HUES64 (cell line): Measurements from ENCODE around the gene HIF1A.
A peak's percentile ranks its signal among the peaks of the same experiment; 100 is the strongest.
"Not testable (repeated sequence)": the region's sequence is repeated elsewhere in the genome, so short reads cannot be mapped to it uniquely, and the experiment has no call there.

Experiments
- H3K27ac ChIP-seq: 2 replicates; pipeline ENCODE4 v1.7.0; 2013; ENCODE audit warnings: low read depth, low read length, inconsistent platforms
- H3K27me3 ChIP-seq: 2 replicates; pipeline ENCODE4 v1.6.1; 2013; ENCODE audit warnings: mild to moderate bottlenecking, low read length; ENCODE audit not compliant: insufficient read depth
- H3K36me3 ChIP-seq: 2 replicates; pipeline ENCODE4 v1.6.1; 2013; ENCODE audit warnings: mild to moderate bottlenecking, low read length; ENCODE audit not compliant: insufficient read depth
- H3K4me1 ChIP-seq: 2 replicates; pipeline ENCODE4 v1.6.1; 2013; ENCODE audit warnings: mild to moderate bottlenecking, low read length, moderate library complexity; ENCODE audit not compliant: insufficient read depth
- H3K4me3 ChIP-seq: 2 replicates; pipeline ENCODE4 v1.5.1; 2013; ENCODE audit warnings: mild to moderate bottlenecking, low read length, moderate library complexity
- H3K9ac ChIP-seq: 2 replicates; pipeline ENCODE4 v1.6.1; 2013; ENCODE audit warnings: mild to moderate bottlenecking, low read depth, low read length
- H3K9me3 ChIP-seq: 2 replicates; pipeline ENCODE4 v1.6.1; 2013; ENCODE audit warnings: low read depth, low read length; ENCODE audit not compliant: insufficient read depth
- WGBS: fragments of 150-250, 120-280 bp; methylation state at CpG from one replicate; pipeline ENCODE4 v1.1.7; 2013; ENCODE audit warnings: missing lambda C conversion rate; 5-methylcytosine and 5-hydroxymethylcytosine counted together

HIF1A gene

GRCh38 chr14:61733972-61734371 lies 38.7 kb downstream of the HIF1A start:
- peaks cover 100% of the 10 kb centered on the region for H3K36me3 ChIP-seq
- WGBS = 92% methylated on average over 1 of the region's 2 CpGs

GRCh38 chr14:61736751-61737150 lies 41.4 kb downstream of the HIF1A start:
- Histone ChIP-seq H3K27me3 (no peaks in the 10 kb centered on the region), H3K27ac (no peak overlapping the region), H3K4me1 (no peaks in the 10 kb centered on the region), H3K9ac (no peak overlapping the region), H3K36me3 (peaks cover 98% of the 10 kb centered on the region), H3K9me3 (no peaks in the 10 kb centered on the region), H3K4me3 (no peak overlapping the region)
- 93% methylated on average over 4 of the region's 4 CpGs for WGBS

More at GRCh38 chr14:61733972-61734371, 38.7 kb downstream of the HIF1A start:
- H3K27me3 ChIP-seq = no peaks in the 10 kb centered on the region
- H3K9me3 ChIP-seq = no peaks in the 10 kb centered on the region
- no peaks in the 10 kb centered on the region for H3K4me1 ChIP-seq
- no peak overlapping the region for H3K9ac ChIP-seq
- no peak overlapping the region for H3K27ac ChIP-seq
- H3K4me3 ChIP-seq = no peak overlapping the region

- Histone ChIP-seq H3K27me3 (no peaks in the 10 kb centered on the region), H3K4me3 (no peak overlapping the region), H3K9ac (no peak overlapping the region), H3K9me3 (no peaks in the 10 kb centered on the region), H3K36me3 (peaks cover 98% of the 10 kb centered on the region), H3K4me1 (no peaks in the 10 kb centered on the region), H3K27ac (no peak overlapping the region)
- WGBS = 93% methylated on average over 5 of the region's 5 CpGs
Measured at GRCh38 chr14:61737915-61738314, 42.6 kb downstream of the HIF1A start.

GRCh38 chr14:61739133-61739532 lies 43.8 kb downstream of the HIF1A start:
- no peaks in the 10 kb centered on the region for H3K4me1 ChIP-seq
- peaks cover 98% of the 10 kb centered on the region for H3K36me3 ChIP-seq

GRCh38 chr14:61742371-61742770 lies 47.1 kb downstream of the HIF1A start:
- WGBS = 99% methylated on average over 6 of the region's 6 CpGs
- no peak overlapping the region for H3K9ac ChIP-seq
- no peaks in the 10 kb centered on the region for H3K27me3 ChIP-seq
- no peak overlapping the region for H3K4me3 ChIP-seq
- H3K27ac ChIP-seq = no peak overlapping the region
- H3K4me1 ChIP-seq = no peaks in the 10 kb centered on the region
- H3K36me3 ChIP-seq = peaks cover 98% of the 10 kb centered on the region
- no peaks in the 10 kb centered on the region for H3K9me3 ChIP-seq

More at GRCh38 chr14:61739133-61739532, 43.8 kb downstream of the HIF1A start:
- Histone ChIP-seq H3K27me3 (no peaks in the 10 kb centered on the region), H3K9ac (no peak overlapping the region), H3K9me3 (no peaks in the 10 kb centered on the region), H3K27ac (no peak overlapping the region), H3K4me3 (no peak overlapping the region)

- Histone ChIP-seq H3K27ac (no peak overlapping the region), H3K27me3 (no peaks in the 10 kb centered on the region), H3K4me3 (no peak overlapping the region), H3K4me1 (peaks cover 2% of the 10 kb centered on the region; the same call in 1 of the 2 replicates), H3K9me3 (no peaks in the 10 kb centered on the region), H3K9ac (no peak overlapping the region), H3K36me3 (peaks cover 98% of the 10 kb centered on the region)
- WGBS = 97% methylated on average over 4 of the region's 5 CpGs
Measured at GRCh38 chr14:61744238-61744637, 48.9 kb downstream of the HIF1A start.

GRCh38 chr14:61746346-61746745 lies 51.0 kb downstream of the HIF1A start:
- not testable (repeated sequence) for H3K27ac ChIP-seq, H3K27me3 ChIP-seq, H3K9me3 ChIP-seq, H3K4me3 ChIP-seq, H3K9ac ChIP-seq
- Histone ChIP-seq H3K4me1 (peaks cover 11% of the 10 kb centered on the region; the same call in 1 of the 2 replicates), H3K36me3 (peaks cover 80% of the 10 kb centered on the region)
- WGBS = 93% methylated on average over 3 of the region's 3 CpGs

GRCh38 chr14:61746881-61747280 lies 51.6 kb downstream of the HIF1A start:
- peaks cover 75% of the 10 kb centered on the region for H3K36me3 ChIP-seq
- H3K4me1 ChIP-seq = peaks cover 11% of the 10 kb centered on the region; the same call in 1 of the 2 replicates
- H3K9ac ChIP-seq = no peak overlapping the region
- no peaks in the 10 kb centered on the region for H3K9me3 ChIP-seq
- H3K4me3 ChIP-seq = no peak overlapping the region
- no peak overlapping the region for H3K27ac ChIP-seq
- no peaks in the 10 kb centered on the region for H3K27me3 ChIP-seq

- Histone ChIP-seq H3K9ac (no peak overlapping the region), H3K27me3 (no peaks in the 10 kb centered on the region), H3K36me3 (peaks cover 70% of the 10 kb centered on the region), H3K4me1 (peaks cover 11% of the 10 kb centered on the region; the same call in 1 of the 2 replicates), H3K4me3 (no peak overlapping the region), H3K27ac (no peak overlapping the region), H3K9me3 (no peaks in the 10 kb centered on the region)
- 96% methylated on average over 1 of the region's 3 CpGs for WGBS
Measured at GRCh38 chr14:61747342-61747741, 52.0 kb downstream of the HIF1A start.

- Histone ChIP-seq H3K4me1 (peaks cover 17% of the 10 kb centered on the region), H3K27ac (no peak overlapping the region), H3K27me3 (no peaks in the 10 kb centered on the region), H3K9ac (no peak overlapping the region), H3K9me3 (no peaks in the 10 kb centered on the region), H3K4me3 (peak overlapping the region; percentile 60; the same call in 1 of the 2 replicates), H3K36me3 (peaks cover 51% of the 10 kb centered on the region)
- 83% methylated on average over 3 of the region's 3 CpGs for WGBS
Measured at GRCh38 chr14:61749264-61749663, 54.0 kb downstream of the HIF1A start.

- 69% methylated on average over 3 of the region's 3 CpGs for WGBS
- H3K4me3 ChIP-seq = peak overlapping the region; percentile 60; the same call in 1 of the 2 replicates
- no peaks in the 10 kb centered on the region for H3K27me3 ChIP-seq
- H3K4me1 ChIP-seq = peaks cover 23% of the 10 kb centered on the region
- no peaks in the 10 kb centered on the region for H3K9me3 ChIP-seq
- peaks cover 45% of the 10 kb centered on the region for H3K36me3 ChIP-seq
- no peak overlapping the region for H3K9ac ChIP-seq
- no peak overlapping the region for H3K27ac ChIP-seq
Measured at GRCh38 chr14:61749867-61750266, 54.6 kb downstream of the HIF1A start.
